NCI-H2196 treated with DMSO at 0.1 percent for 48 hours (cell line): ENCODE data around the gene ASB13.

Experiments used
- DNase-seq: peaks from one replicate; lab custom pipeline; 2025; ENCODE audit not compliant: unreplicated experiment; lab: John Stamatoyannopoulos, UW

ASB13 gene

DNA sequence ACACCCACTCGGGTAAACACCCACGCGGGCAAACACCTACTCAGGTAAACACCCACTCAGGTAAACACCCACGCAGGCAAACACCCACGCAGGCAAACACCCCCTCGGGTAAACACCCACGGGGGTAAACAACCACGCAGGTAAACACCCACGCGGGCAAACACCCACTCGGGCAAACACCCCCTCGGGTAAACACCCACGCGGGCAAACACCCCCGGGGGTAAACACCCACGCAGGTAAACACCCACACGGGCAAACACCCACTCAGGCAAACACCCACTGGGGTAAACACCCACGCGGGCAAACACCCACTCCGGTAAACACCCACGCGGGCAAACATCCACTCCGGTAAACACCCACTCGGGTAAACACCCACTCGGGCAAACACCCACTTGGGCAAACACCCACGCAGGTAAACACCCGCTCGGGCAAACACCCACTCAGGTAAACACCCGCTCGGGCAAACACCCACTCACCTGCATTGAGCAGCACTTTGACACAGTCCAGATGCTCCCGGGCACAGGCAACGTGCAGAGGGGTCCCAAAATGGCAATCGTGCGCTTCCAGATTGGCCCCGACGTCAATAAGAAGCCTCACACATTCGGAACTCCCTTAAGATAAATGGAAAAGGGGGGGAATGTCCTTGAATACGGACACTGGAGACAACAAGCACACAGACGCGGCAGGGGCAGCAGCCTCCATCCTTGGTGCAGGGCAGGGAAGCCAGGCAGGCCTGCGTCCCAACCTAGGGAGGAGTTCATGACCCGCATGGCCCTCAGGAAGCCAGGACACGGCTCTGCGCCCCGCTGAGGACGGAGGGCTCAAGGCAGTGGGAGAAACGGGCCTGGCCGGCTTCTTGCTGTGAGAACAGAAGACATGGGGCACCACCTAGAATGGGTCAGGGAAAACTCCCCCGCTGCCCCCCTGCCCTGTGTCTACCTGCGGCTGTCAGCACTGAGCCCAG lies 17.6 kb downstream of the ASB13 start:
- DNase-seq = no peak

DNA sequence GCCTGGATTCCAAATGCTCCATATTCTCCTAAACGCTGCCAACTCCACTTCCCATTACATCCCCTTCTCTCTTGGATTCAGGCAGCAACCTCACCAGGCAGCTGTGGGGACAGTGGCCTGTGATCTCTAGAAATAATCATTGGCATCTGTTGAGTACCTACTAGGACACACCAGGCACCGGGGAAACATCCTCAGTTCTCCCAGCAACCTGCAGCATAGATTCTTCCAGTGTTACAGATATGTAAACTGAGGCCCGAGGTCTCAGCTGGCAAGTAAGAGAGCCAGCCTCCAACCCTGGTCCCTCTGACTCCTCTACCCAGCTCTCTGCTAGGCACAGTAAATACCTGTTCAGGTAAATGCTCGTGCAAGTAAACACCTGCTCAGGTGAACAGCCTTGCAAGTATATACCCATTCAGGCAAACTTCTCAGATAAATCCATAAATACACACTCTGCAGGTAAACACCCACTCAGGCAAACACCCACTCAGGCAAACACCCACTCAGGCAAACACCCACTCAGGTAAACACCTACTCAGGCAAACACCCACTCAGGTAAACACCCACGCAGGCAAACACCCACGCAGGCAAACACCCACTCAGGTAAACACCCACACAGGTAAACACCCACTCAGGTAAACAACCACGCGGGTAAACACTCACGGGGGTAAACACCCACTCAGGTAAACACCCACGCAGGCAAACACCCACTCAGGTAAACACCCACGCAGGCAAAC lies 18.7 kb downstream of the ASB13 start:
- no peak for DNase-seq

DNA sequence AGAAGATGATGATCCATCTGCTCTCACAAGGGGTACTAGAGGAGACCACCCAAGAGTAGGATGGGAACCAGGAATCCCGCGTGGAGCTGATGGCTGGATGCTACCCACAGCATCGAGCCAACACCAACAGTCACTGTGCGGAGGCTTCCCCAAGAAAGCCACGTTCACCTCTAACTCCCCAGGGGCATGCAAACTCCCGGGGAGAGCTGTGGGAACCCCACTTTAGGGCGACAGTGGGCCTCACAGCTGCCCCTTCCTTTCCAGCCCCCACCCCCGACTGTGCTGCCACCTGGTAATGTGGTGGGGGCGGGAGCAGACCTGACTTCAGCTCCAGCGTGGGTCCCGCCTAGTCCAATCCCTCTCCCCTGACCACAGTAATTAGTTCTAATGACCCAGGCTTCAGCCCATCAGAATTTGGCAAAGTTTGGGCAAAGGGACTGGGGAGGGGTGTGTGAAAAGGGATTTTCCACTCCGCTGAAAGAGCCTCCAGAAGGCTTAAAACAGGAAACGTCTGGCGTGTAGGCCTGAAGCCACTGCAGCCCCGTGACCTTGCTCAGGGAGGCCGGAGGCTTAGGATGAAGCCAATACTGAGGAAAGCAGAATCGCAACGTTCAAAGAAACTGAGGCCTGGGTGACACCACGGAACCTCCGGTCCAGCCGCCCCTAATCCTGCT lies 20.3 kb downstream of the ASB13 start:
- DNase-seq = no peak

DNA sequence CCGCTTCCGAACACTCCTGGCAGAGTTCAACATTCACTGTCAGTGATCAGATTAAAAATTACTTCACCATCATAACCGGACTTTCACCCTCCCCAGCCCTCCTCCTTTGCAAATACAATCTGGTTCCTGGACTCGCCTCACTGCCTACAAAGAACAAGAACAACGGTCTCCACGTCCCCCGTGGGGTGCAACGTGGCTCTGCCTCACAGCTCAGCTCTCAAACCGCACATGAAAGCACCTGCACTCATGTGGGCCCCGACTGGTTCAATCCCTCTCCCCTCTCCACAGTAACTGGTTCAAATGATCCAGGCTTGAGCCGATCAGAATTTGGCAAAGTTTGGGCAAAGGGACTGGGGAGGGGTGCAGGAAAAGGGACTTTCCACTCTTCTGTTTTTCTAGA lies 21.0 kb downstream of the ASB13 start:
- no peak for DNase-seq

DNA sequence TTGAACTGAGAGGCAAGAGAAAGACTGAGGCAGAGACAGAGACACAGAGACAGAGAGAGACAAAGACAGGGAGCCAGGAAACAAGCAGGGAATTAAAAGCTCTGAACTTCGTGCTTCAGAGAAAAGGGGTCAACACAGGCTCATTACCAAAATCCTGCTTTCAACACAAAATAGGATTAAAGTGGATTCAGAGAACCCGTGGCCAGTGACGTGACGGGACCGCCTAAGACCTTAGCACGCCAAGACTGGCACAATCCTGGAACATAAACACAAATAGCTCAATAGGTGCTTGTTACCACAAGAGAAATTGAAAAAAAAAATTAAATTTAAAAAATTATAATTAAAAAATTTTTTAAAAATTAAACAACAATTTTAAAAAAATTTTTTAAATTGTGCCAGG lies 21.5 kb downstream of the ASB13 start:
- no peak for DNase-seq

DNA sequence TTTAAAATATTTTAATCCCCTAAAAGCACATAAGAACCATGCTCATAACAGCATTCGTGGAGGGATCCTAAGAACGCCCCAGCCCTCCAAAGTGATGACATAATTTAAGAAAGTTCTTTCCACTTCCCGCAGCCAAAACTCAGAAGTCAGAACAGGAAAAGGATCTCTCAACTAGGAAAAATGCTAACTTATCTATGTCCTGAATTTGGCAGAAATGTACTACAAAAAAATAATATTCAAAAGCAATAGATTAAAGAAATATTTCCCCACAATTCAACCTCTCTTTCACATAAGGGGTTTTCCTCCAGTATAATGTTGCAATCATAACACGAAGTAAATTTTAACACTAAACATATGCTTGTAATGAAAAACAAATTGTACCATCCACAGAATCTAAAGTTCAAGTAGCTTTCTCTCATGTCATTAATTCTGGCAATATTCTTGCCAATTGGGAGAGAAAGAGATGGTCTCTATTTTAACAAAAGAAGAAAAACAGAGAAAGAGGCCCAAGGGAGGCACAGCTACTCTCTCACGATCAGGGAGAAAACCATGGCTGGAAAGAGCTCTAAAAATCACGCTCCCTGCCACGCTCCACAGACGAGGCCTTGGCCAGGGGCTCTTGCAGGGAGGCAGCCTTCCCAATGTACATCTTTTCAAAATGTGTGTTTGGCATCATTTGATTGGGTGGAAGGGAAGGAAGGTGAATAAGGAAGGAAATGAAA lies 22.9 kb downstream of the ASB13 start:
- DNase-seq = no peak

DNA sequence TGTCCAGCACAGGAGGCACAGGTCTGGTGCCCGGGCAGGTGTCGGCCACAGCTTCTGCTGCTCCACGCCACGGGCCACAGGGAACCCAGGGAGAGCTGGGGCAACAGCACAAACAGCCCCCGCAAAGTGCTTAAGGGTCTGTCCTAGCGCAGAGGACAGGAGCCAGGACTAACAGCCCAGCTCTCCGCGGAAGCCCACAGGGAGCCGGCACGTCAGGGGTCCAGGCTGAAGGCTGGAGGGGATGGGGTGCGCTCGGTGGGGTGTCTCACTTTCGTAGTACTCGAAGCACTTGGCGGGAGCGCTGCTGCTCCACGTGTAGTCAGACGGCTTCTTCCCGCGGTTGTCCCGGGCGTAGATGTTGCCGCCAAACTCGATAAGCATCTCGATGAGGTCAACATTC lies 24.9 kb downstream of the ASB13 start:
- no peak for DNase-seq

DNA sequence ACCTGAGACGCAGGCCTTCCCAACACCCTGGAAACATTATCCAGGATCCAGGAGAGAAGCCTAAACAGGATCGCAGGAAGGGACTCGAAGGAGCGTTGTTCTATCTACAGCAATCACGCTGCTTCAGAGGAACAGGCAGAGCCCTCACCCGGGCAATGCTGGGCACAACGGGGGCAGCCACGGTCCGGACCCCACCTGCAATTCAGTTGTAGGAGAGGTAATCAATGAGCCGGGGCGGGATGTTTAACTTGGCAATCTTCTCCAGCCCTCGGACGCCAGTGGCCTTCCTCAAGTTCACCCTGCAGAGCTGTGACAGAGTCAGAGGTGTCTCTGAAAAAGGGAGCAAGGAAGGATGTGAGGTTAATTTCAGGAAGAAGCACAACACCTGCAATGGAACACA lies 25.9 kb downstream of the ASB13 start:
- no peak for DNase-seq

DNA sequence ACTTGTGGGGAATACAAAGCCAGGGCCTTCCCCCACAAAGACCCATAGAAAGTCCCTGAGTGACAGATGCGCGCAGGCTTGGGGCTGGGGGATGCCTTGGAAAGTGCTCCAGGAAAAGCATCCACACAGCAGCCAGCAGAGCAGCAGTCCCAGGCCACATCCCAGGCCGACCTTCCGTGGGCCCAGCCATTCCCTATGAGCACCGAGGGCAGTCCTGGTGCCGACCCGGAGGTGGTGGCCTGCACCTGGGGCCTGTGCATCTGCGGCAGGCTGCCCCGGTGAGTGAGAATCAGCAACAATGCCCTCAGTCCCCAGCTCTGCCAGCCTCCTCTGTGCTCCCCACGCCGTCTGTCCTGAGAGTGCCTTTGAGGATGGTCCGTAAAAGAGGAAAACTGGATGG lies 26.4 kb downstream of the ASB13 start:
- DNase-seq = no peak

DNA sequence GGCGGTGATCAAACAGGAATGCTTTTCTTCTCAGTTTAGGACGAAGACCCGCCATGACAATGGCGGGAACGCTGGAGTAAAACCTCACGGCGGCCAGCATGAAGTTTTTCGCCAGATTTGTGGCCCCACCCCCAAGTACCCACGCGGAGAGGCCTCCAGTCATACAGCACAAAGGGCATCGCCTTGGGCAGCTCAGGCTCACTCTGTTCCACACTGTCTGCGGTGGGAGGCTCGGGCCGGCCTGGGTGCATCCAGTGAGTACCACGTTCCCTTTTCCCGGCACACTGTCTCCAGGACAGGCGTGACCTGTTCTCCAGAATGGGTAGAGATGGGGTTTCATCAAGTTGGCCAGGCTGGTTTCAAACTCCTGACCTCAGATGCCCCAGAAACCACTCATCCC lies 27.3 kb downstream of the ASB13 start:
- no peak for DNase-seq

DNA sequence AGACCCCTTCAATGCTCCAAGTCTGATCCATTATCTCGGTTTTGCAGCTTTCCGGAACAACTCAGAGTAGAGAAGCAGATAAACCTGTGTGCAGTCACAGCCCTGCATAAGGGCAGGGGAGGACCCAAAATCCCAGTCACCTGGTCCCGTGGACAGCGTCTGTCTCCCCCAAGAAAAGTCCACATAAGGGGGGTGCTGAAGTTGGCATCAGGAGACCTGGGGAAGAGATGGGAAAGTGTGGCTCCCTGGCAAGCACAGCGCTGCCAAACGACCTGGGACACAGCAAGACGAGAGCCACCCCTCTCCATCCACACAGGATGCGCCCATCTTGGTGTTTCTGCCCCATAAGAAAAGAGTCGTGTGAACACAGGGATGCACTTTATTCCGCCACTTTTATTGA lies 27.9 kb downstream of the ASB13 start:
- DNase-seq = no peak

DNA sequence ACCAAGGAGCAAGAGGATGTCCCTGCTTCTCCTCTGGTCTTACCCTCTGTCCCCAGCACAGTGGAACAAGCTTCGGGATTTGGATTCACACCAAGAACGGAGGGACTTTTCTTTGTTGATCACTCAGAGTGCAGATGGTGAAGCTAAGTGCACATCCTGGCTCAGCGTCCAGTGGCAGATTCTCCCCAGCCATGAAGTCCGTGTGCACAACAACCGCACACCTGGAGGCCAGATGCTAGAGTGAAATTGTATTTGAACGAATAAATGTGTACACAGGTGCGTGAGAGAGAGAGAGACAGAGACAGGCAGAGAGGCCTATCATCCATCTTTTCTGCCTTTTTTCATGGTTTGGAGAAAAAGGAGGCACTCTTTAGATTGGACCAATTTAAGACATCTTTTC lies 31.5 kb downstream of the ASB13 start:
- no peak for DNase-seq

DNA sequence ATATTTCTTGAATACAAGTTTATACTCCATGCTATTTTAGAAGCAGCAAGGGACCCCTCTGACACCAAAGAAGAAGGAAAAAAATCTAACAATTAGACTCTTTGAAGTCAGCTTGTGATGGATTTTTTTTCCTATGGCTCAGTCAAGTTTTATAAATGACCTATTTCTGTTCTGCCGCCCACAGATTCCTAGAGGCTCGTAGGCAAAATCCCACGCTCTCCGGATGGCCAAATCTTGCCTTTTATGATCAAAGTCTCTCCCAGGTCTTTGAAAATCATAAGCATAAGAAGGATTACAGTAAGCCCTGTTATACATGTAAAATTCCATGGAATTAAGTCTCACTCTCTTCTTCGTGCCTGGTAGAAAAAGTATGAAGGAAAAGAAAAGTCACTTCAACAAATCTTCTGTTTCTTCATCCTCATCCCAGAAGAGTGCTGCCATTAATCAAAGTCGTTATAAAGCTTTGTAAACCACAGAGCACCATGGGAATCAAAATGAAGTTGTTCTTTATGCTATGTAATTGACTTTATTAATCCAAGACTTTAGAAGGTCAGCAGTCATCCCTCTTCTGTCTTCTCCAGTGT lies 33.1 kb downstream of the ASB13 start:
- no peak for DNase-seq

DNA sequence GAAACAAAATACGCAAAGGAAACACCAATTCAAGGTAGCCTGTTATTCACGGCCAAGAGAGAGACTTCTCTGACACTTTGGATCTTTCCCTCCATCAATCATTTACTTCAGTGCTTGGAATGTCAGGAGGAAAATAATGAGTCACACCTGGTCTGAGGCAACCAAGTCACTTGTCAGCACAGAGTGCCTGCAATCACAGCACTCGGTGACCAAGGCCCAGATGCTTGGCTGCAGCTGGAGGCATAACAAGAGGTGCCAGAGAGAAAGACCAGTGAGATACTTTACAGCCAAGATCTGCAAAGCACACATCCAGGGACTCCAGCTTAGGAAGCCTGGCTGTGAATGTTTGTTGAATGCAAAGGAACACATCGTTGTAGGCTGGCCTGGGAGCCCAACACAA lies 33.9 kb downstream of the ASB13 start:
- DNase-seq = no peak

DNA sequence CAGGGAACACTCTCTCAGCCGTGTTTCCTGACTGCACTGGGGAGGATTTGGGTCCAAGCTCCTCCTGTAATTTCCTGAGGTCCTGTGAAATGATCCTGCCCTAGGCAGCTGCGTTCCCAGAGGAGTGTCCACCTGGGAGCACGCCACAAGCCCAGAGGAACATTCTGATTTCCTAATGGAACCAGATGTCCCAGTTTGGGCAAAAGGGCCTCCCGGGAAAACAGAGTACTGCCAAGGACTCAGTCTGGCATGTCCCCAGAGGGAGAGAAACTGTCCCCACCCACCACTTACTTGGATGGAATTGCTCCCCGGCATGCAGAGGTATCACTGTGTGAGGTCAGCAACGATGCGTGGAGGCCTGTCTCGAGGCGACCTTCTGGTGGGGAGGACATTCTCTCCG lies 34.5 kb downstream of the ASB13 start:
- DNase-seq = no peak

DNA sequence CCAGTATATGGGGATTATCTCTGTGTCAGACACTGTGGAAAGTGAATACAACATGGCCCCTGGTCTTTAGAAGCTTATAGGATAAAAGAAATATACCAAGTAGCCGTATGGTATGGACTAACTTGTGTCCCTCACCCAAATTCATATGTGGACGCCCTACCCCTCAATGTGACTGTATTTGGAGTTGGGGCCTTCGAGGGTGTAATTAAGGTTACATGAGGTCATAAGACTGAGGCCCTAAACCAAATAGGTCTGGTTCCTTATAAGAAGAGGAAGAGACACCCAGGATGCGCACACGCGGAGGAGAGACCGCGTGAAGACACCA lies 36.3 kb downstream of the ASB13 start:
- DNase-seq = no peak

DNA sequence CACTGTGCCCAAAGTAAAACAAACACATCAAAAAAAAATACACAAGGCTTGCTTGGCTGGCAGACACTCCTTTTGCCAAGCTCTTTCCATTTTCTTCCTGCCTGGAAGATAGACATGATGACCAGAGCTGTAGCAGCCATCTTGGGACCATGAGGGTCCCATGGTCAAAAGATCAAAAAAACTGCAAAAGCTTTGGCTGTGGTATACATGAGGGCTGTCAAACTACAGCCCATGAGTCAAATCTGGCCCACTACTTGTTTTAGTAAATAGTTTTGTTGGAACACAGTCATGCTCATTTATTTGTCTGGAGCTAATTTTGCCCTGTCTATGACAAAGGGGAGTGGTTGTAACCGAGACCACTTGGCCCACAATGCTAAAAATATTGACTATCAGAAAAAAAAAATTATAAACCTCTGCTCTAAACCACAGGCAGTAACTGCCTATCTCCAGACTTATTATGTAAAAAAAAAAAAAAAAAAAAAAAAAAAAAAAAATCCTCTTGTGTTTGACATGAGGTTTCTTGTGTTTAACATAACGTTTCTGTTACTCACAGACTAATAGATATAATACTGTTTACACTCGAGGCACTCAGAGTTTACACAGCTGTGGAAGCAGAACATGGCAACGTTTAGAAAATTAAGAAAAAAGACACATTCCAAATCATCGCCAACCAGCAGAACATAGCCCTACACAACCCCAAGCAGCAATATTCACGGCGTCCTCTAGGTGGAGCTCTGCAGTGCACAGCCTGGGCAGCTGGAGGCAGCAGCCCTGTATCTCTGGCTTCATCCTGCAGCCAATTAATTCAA lies 36.9 kb downstream of the ASB13 start:
- no peak for DNase-seq

DNA sequence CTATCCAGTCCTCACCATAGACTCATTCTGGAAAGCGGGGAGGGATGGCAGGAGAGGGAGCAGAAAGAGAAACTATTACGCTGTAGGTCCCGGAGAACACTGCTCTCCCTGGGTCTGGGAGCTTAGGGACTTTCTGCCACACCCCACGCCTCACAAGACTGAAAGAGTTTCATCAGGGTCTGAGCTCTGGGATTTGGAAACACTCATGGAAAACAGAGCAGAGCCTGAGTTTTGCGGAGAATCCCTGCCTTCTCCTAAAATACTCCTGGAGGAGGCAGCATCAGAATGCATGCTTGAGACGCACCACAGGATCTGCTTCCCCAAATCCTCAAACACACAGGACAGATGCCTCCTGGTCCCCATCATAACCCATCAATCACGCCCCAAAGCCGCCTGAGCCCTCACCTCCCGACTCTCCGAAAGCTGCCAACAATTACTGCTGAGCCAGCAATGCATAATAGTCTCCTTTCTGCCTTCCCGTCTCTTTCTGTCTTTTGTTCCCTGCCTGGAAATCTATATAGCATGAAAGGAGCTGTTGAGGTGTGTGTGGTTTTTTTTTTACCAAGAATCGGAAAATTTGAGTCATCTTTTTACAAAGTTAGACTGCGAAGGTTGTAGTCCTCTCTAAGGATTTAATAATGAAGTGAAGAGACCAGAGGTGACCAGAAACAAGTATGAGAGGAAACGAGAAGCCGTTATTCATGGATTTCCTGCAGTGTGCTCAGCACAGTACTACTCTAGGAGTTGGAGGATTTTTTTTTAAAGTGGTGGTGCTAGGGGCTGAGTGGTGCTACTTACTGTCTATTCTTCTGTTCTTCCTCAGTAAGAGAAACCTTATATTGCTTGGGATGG lies 37.7 kb downstream of the ASB13 start:
- DNase-seq = no peak

DNA sequence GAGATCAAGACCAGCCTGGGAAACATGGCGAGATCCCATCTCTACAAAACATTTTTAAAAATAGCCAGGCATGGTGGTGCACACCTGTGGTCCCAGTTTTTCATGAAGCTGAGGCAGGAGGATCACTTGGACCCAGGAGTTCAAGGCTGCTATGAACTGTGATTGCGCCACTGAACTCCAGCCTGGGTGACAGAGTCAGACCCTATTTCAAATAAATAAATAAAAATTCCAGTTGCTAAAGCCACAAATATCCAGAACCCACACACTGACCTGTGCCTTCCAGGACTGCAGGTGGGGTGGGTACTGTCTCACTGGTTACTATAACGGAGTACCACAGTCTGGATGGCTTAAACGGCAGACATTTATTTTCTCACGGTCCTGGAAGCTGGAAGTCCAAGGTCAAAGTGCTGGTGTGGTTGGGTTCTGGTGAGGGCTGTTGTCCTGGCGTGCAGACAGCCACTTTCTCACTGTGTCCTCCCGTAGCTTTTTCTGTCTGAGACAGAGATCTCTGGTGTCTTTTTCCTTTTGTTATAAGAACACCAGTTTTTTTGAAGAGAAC lies 38.8 kb downstream of the ASB13 start:
- DNase-seq = no peak
